GM12878 (cell line): ENCODE data around the gene SETD7. TPM values are rescaled to one million over a fixed set of nuclear protein-coding genes. Genes with fewer than 3 reads are reported as not detected.

Experiments used
- ATAC-seq: fragments of 200-7000 bp; cut with Tn5 transposase; 3 replicates; pipeline ENCODE4 v1.9.1; 2020; ENCODE audit warnings: mild to moderate bottlenecking, moderate library complexity
- BruUV-seq: library from RNA; stranded (reverse); fragments of 400-500 nt; replicated peaks from 2 replicates; lab custom pipeline; 2021; lab: Mats Ljungman, UMichigan
- CTCF ChIA-PET: fragments of 300-600 bp; sonication (Branson Sonifier 250); formaldehyde crosslinking; extraction: SDS; loops from one replicate; lab custom pipeline; 2021; ENCODE audit warnings: inconsistent platforms; lab: Yijun Ruan, JAX
- POLR2A ChIA-PET: fragments of 350-600 bp; formaldehyde crosslinking; extraction: SDS; loops from one replicate; lab custom pipeline; 2021; ENCODE audit warnings: inconsistent platforms; lab: Charles Lee
- RAD21 ChIA-PET: fragments of 300-600 bp; sonication (Branson Sonifier 250); formaldehyde crosslinking; loops from one replicate; lab custom pipeline; 2023; ENCODE audit warnings: antibody characterized with exemption; ENCODE audit not compliant: unreplicated experiment; lab: Charles Lee
- SMC1A ChIA-PET: fragments of 300-600 bp; sonication (Branson Sonifier 250); formaldehyde crosslinking; loops from one replicate; lab custom pipeline; 2023; ENCODE audit not compliant: unreplicated experiment, uncharacterized antibody; lab: Charles Lee
- DNase-seq: peaks from one replicate; pipeline ENCODE4 v3.0.0-alpha.2; 2011; ENCODE audit warnings: low read depth, low spot score
- FAIRE-seq: peaks from 3 replicates; lab custom pipeline; 2011; peaks lifted over from hg19 to GRCh38; lab: Jason Lieb, UNC
- H2AFZ ChIP-seq: 2 replicates; pipeline ENCODE4 v1.6.0; 2011; ENCODE audit warnings: low read depth, low read length, control low read depth; ENCODE audit not compliant: control insufficient read depth
- H3K27ac ChIP-seq: 2 replicates; pipeline ENCODE4 v1.5.1; 2011; ENCODE audit warnings: control low read depth; ENCODE audit not compliant: control insufficient read depth, insufficient read depth
- H3K27me3 ChIP-seq, 2 experiments: replicated peaks in 1 of 2; 2 replicates each; pipeline versions ENCODE4 v1.6.0 to v1.6.1; 2011; ENCODE audit warnings: low read length in 1 of 2; ENCODE audit not compliant: control insufficient read depth in 2 of 2, insufficient read depth in 2 of 2
- H3K36me3 ChIP-seq, 2 experiments: 2 replicates each; pipeline ENCODE4 v1.5.1; 2011; ENCODE audit warnings: low read length in 1 of 2; ENCODE audit not compliant: control insufficient read depth in 2 of 2, insufficient read depth in 2 of 2
- H3K4me1 ChIP-seq: 2 replicates; pipeline ENCODE4 v1.6.1; 2011; ENCODE audit warnings: mild to moderate bottlenecking, low read length, moderate library complexity, mixed read lengths; ENCODE audit not compliant: control insufficient read depth, insufficient read depth
- H3K4me2 ChIP-seq: 2 replicates; pipeline ENCODE4 v1.6.0; 2011; ENCODE audit warnings: control low read depth; ENCODE audit not compliant: control insufficient read depth, insufficient read depth
- H3K4me3 ChIP-seq: fragments of 200-600 bp; sonication (generic); 2 replicates; pipeline ENCODE4 v1.5.1; 2016
- H3K79me2 ChIP-seq: 2 replicates; pipeline ENCODE4 v1.6.0; 2011; ENCODE audit warnings: low read length; ENCODE audit not compliant: control insufficient read depth, insufficient read depth
- H3K9ac ChIP-seq: 2 replicates; pipeline ENCODE4 v1.8.0; 2011; ENCODE audit warnings: low read length, control low read depth, mixed read lengths; ENCODE audit not compliant: control insufficient read depth, insufficient read depth
- H3K9me3 ChIP-seq: replicated peaks from 3 replicates; pipeline ENCODE4 v1.5.1; 2011; ENCODE audit warnings: mild to moderate bottlenecking, low read length; ENCODE audit not compliant: control insufficient read depth, insufficient read depth
- H4K20me1 ChIP-seq: 2 replicates; pipeline ENCODE4 v1.6.0; 2011; ENCODE audit not compliant: control insufficient read depth, insufficient read depth
- CREB1 ChIP-seq: IDR thresholded peaks from 2 replicates; pipeline ENCODE4 v1.6.1; 2012; ENCODE audit warnings: low read depth, mild to moderate bottlenecking, inconsistent platforms
- CUX1 ChIP-seq: IDR thresholded peaks from 2 replicates; pipeline ENCODE4 v1.6.1; 2012; ENCODE audit warnings: improper control_type of control experiment, low read depth, low read length; ENCODE audit not compliant: insufficient replicate concordance
- IKZF2 ChIP-seq, 2 experiments: fragments of 450-650 bp; IDR thresholded peaks; 2 replicates each; pipeline ENCODE4 v1.6.1; 2017; ENCODE audit warnings: mild to moderate bottlenecking in 2 of 2, moderate library complexity in 2 of 2
- MTA3 ChIP-seq: IDR thresholded peaks from 2 replicates; pipeline ENCODE4 v1.6.1; 2012; ENCODE audit warnings: low read length, inconsistent platforms, borderline replicate concordance
- NBN ChIP-seq: fragments of 450-650 bp; IDR thresholded peaks from 2 replicates; pipeline ENCODE4 v1.6.1; 2016
- NFIC ChIP-seq: IDR thresholded peaks from 2 replicates; pipeline ENCODE4 v1.6.1; 2012; ENCODE audit warnings: low read depth, mild to moderate bottlenecking, inconsistent platforms, low read length, moderate library complexity
- NFXL1 ChIP-seq: fragments of 450-650 bp; IDR thresholded peaks from 2 replicates; pipeline ENCODE4 v1.6.1; 2017; ENCODE audit warnings: antibody characterized with exemption, mild to moderate bottlenecking, borderline replicate concordance
- RAD51 ChIP-seq: fragments of 450-650 bp; IDR thresholded peaks from 2 replicates; pipeline ENCODE4 v1.6.1; 2016; ENCODE audit warnings: moderate library complexity, mild to moderate bottlenecking, inconsistent platforms
- YBX1 ChIP-seq: fragments of 450-650 bp; IDR thresholded peaks from 2 replicates; pipeline ENCODE4 v1.6.1; 2016; ENCODE audit warnings: antibody characterized with exemption
- WGBS: methylation state at CpG from one replicate; pipeline ENCODE4 v1.1.6; 2016; ENCODE audit warnings: low lambda C conversion rate; ENCODE audit not compliant: insufficient replicate concordance, insufficient coverage; ENCODE audit errors: missing lambda C conversion rate; 5-methylcytosine and 5-hydroxymethylcytosine counted together
- in situ Hi-C: fragments of 300-500 bp; cut with MboI; formaldehyde crosslinking; loops from 9 replicates; pipeline ENCODE4 v1.14.3; 2018; ENCODE audit warnings: mixed read lengths
- intact Hi-C: fragments of 100-400 bp; cut with micrococcal nuclease; formaldehyde crosslinking; loops from one replicate; pipeline ENCODE4 v1.14.2; 2022; ENCODE audit not compliant: unreplicated experiment
- polyA plus RNA-seq, 11 experiments: library from polyadenylated mRNA; depleted of rRNA in 4 of 11; unstranded in 6 of 11; stranded (reverse) in 5 of 11; fragments of >200 nt; fragmentation: Nextera tagmentation in 4 of 11; fragmentation: Illumina TruSeq in 1 of 11; extraction: Ambion mirVana in 4 of 11; extraction: Trizol in 1 of 11; gene quantifications; 1 replicate in 1 of 11; 2 replicates in 10 of 11; pipeline versions ENCODE4 v1.2.1 to v1.2.3, GENCODE V29; 2011 to 2016; ENCODE audit warnings: inconsistent platforms in 2 of 11, missing spikeins in 2 of 11, low read depth in 1 of 11
- total RNA-seq, 4 experiments: library from RNA; depleted of rRNA in 3 of 4; stranded (reverse); fragments of >200 nt in 3 of 4; fragmentation: Illumina TruSeq in 1 of 4; extraction: Trizol in 1 of 4; gene quantifications; 2 replicates each; pipeline versions ENCODE4 v1.2.1 to v1.2.3, GENCODE V29; 2013 to 2021
- TF ChIP-seq, protein P1 (sequence below): IDR thresholded peaks from 2 replicates; pipeline ENCODE4 v1.6.1; 2011; ENCODE audit warnings: borderline replicate concordance, low read depth, mild to moderate bottlenecking, moderate library complexity, mixed read lengths, low read length; ENCODE audit not compliant: insufficient read depth; ENCODE audit errors: extremely low read length
- TF ChIP-seq, protein P2 (sequence below): fragments of 450-650 bp; formaldehyde crosslinking; IDR thresholded peaks from 2 replicates; pipeline ENCODE4 v1.5.0; 2022; ENCODE audit warnings: mild to moderate bottlenecking, missing genetic modification characterization

The SETD7 gene
- total and polyA plus RNA-seq, 10 of the 15 experiments (the other 5 are each of a cell fraction or from before 2014, with no cell fraction given) = 0.03 to 0.82 (median 0.44) TPM

- WGBS = 63% methylated on average over 11 of the region's 11 CpGs
- BruUV-seq = no TSS peak
- ChIA-PET POLR2A (no interaction called here), CTCF (interaction anchor here (0.7 to 2.2 kb wide), 4 partner anchors 55 to 478 kb away, joined by 3 to 7 read pairs (median 4); no protein-coding TSS in a partner anchor), SMC1A (no interaction called here), RAD21 (interaction anchor here (1.6 kb wide), 1 partner anchor 13 kb away, joined by 7 read pairs; no protein-coding TSS in a partner anchor)
- TF ChIP-seq, protein P1, sequence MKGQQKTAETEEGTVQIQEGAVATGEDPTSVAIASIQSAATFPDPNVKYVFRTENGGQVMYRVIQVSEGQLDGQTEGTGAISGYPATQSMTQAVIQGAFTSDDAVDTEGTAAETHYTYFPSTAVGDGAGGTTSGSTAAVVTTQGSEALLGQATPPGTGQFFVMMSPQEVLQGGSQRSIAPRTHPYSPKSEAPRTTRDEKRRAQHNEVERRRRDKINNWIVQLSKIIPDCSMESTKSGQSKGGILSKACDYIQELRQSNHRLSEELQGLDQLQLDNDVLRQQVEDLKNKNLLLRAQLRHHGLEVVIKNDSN = no peak
- TF ChIP-seq RAD51 (no peak), NBN (no peak), NFIC (no peak), NFXL1 (no peak), MTA3 (no peak), IKZF2 (IDR thresholded peaks at IDR 0.05) (no peak), YBX1 (no peak), CREB1 (no peak), CUX1 (no peak)
- TF ChIP-seq, protein P2, sequence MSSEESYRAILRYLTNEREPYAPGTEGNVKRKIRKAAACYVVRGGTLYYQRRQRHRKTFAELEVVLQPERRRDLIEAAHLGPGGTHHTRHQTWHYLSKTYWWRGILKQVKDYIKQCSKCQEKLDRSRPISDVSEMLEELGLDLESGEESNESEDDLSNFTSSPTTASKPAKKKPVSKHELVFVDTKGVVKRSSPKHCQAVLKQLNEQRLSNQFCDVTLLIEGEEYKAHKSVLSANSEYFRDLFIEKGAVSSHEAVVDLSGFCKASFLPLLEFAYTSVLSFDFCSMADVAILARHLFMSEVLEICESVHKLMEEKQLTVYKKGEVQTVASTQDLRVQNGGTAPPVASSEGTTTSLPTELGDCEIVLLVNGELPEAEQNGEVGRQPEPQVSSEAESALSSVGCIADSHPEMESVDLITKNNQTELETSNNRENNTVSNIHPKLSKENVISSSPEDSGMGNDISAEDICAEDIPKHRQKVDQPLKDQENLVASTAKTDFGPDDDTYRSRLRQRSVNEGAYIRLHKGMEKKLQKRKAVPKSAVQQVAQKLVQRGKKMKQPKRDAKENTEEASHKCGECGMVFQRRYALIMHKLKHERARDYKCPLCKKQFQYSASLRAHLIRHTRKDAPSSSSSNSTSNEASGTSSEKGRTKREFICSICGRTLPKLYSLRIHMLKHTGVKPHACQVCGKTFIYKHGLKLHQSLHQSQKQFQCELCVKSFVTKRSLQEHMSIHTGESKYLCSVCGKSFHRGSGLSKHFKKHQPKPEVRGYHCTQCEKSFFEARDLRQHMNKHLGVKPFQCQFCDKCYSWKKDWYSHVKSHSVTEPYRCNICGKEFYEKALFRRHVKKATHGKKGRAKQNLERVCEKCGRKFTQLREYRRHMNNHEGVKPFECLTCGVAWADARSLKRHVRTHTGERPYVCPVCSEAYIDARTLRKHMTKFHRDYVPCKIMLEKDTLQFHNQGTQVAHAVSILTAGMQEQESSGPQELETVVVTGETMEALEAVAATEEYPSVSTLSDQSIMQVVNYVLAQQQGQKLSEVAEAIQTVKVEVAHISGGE = no peak
- H3K27me3 ChIP-seq = no peaks in the 10 kb centered on the region
- ATAC-seq = no peak
- no peak for FAIRE-seq
- no peaks in the 10 kb centered on the region for H3K9me3 ChIP-seq
- no peaks in the 10 kb centered on the region for H3K79me2 ChIP-seq
- H3K36me3 ChIP-seq = no peaks in the 10 kb centered on the region
- H3K9ac ChIP-seq = no peak overlapping the region
- no peak for DNase-seq
- no peaks in the 10 kb centered on the region for H3K4me1 ChIP-seq
- H3K4me2 ChIP-seq = no peak overlapping the region
- intact Hi-C loops = no loop called here
- H3K27ac ChIP-seq = no peak overlapping the region
- in situ Hi-C loops = no loop called here
- no peaks in the 10 kb centered on the region for H4K20me1 ChIP-seq
- H3K4me3 ChIP-seq = no peak overlapping the region
- H2AFZ ChIP-seq = no peak overlapping the region
These were observed 47.3 kb downstream of the SETD7 start for GRCh38 chr4:139508581-139509237.
